Epithelial cell of esophagus (primary cell): ENCODE measurements around the gene TRPM7.

Source experiments
- DNase-seq: peaks from one replicate; pipeline ENCODE4 v3.0.0; 2010; ENCODE audit warnings: low read depth
- H3K4me3 ChIP-seq: 2 replicates; pipeline ENCODE4 v1.5.1; 2011; ENCODE audit warnings: mild to moderate bottlenecking, low read length, control low read depth
- TF ChIP-seq, protein P1 (sequence below): IDR thresholded peaks from 2 replicates; pipeline ENCODE4 v1.5.1; 2011; ENCODE audit warnings: low read depth, mild to moderate bottlenecking, low read length, control low read depth, inconsistent platforms; ENCODE audit not compliant: insufficient read depth; ENCODE audit errors: missing control alignments

The TRPM7 gene

DNA sequence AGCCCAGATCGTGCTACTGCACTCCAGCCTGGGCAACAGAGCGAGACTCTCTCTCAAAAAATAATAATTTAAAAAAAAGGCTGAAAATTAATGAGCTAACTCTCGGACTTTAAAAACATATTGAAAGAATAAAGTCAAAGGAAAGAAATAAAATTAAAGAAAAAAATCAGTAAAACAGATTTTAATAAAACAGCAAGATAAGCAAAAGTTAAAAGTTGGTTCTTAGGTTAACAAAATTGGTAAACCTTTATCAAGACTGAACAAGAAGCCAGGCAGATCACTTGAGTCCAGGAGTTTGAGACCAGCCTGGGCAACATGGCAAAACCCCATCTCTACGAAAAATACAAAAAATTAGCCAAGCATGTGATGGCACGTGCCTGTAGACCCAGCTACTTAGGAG is 20.7 kb downstream of the TRPM7 start:
- TF ChIP-seq, protein P1, sequence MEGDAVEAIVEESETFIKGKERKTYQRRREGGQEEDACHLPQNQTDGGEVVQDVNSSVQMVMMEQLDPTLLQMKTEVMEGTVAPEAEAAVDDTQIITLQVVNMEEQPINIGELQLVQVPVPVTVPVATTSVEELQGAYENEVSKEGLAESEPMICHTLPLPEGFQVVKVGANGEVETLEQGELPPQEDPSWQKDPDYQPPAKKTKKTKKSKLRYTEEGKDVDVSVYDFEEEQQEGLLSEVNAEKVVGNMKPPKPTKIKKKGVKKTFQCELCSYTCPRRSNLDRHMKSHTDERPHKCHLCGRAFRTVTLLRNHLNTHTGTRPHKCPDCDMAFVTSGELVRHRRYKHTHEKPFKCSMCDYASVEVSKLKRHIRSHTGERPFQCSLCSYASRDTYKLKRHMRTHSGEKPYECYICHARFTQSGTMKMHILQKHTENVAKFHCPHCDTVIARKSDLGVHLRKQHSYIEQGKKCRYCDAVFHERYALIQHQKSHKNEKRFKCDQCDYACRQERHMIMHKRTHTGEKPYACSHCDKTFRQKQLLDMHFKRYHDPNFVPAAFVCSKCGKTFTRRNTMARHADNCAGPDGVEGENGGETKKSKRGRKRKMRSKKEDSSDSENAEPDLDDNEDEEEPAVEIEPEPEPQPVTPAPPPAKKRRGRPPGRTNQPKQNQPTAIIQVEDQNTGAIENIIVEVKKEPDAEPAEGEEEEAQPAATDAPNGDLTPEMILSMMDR: no peak
- no peak overlapping the region for H3K4me3 ChIP-seq
- DNase-seq: no peak

DNA sequence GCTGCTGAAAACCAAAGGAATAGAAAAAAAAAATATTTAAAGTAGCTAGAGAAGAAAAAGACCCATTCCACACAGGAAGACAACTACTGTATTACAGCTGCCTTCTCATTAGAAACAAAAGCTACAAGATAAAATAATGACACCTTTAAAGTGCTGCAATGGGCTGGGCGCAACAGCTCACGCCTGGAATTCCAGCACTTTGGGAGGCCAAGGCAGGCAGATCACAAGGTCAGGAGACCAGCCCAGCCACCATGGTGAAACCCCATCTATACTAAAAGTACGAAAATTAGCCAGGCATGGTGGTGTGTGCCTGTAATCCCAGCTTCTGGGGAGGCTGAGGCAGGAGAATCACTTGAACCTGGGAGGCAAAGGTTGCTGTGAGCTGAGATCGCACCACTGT is 31.0 kb downstream of the TRPM7 start:
- TF ChIP-seq, protein P1: no peak
- H3K4me3 ChIP-seq: no peak overlapping the region
- DNase-seq: no peak

DNA sequence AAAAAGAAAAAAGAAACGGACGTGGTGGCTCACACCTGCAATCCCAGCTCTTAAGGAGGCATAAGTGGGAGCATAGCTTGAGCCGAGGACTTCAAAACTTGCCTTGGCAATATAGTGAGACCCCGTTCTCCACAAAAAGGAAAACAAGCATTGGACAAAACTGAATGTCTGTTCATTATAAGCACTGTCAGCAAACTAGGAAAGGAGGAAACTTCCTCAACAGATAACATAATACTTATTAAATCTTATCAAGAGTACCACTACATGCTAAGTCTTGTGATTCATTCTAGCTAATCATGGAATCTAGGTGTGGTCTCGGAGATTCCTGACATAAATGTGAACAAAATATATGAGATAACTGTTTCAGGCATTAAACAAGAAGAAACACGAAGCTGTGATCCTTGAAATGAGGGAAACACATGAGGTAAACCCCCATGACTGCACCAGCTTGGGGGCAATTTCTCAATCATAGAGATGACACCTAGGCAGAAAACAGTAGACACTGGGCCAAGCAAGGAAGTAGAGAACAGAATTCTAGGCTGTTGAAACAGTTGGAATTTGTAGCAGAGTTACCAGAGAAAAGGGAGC is 33.3 kb downstream of the TRPM7 start:
- peak; percentile 89 for DNase-seq
- TF ChIP-seq, protein P1: no peak
- no peak overlapping the region for H3K4me3 ChIP-seq

DNA sequence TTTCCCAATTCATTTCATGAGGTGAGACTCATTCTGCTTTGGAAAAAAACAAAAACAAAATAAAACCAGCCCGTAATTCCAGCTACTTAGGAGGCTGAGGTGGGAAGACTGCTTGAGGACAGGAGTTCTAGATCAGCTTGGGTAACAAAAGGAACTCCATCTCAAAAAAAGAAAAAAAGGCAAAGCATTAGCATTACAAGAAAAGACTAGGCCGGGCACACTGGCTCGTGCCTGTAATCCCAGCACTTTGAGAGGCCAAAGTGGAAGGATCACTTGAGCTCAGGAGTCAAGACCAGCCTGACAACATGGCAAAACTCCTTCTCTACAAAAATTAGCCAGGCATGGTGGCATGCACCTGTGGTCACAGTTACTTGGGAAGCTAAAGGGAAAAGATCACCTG is 33.9 kb downstream of the TRPM7 start:
- no peak for DNase-seq
- TF ChIP-seq, protein P1: no peak
- no peak overlapping the region for H3K4me3 ChIP-seq

GRCh38 chr15:50641318-50641717 is 45.3 kb downstream of the TRPM7 start:
- TF ChIP-seq, protein P1: no peak
- no peak for DNase-seq
- H3K4me3 ChIP-seq: no peak overlapping the region

DNA sequence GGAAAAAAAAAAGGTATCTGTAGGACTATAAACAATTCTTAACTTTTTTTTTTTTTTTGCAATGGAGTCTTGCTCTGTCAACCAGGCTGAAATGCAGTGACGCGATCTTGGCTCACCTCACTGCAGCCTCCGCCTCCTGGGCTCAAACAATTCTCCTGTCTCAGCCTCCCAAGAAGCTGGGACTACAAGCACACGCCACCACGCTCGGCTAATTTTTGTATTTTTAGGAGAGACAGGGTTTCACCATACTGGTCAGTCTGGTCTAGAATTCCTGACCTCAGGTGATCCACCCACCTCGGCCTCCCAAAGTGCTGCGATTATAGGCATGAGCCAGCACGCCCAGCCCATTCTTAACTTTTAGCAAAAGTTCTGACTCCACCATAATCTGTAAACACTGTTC is 50.5 kb downstream of the TRPM7 start:
- TF ChIP-seq, protein P1: no peak
- H3K4me3 ChIP-seq: no peak overlapping the region
- peak; percentile 5 for DNase-seq

GRCh38 chr15:50633653-50634052 is 52.9 kb downstream of the TRPM7 start:
- TF ChIP-seq, protein P1: no peak

More at GRCh38 chr15:50633653-50634052, 52.9 kb downstream of the TRPM7 start:
- no peak overlapping the region for H3K4me3 ChIP-seq
- DNase-seq: no peak
